IMR-90 (cell line): ENCODE results near the gene MAPK8IP1.

Source experiments
- CEBPB ChIP-seq: IDR thresholded peaks from 2 replicates; pipeline ENCODE4 v1.6.1; 2012; ENCODE audit warnings: low read depth, low read length, improper control_type of control experiment
- FOS ChIP-seq: fragments of 150-350 bp; IDR thresholded peaks from 2 replicates; pipeline ENCODE4 v1.6.1; 2016; ENCODE audit warnings: low read depth, low read length
- MAFK ChIP-seq: IDR thresholded peaks from 2 replicates; pipeline ENCODE4 v1.6.1; 2012; ENCODE audit warnings: low read depth, low read length, improper control_type of control experiment
- MAZ ChIP-seq: IDR thresholded peaks from 2 replicates; pipeline ENCODE4 v1.6.1; 2012; ENCODE audit warnings: low read depth, mild to moderate bottlenecking, low read length, improper control_type of control experiment, moderate library complexity, borderline replicate concordance
- NFE2L2 ChIP-seq: fragments of 150-350 bp; IDR thresholded peaks from 2 replicates; pipeline ENCODE4 v1.6.1; 2016; ENCODE audit warnings: low read depth, mild to moderate bottlenecking, low read length
- POLR2A ChIP-seq: IDR thresholded peaks from 2 replicates; pipeline ENCODE4 v1.6.1; 2012; ENCODE audit warnings: mild to moderate bottlenecking, low read depth, low read length
- RAD21 ChIP-seq: IDR thresholded peaks from 2 replicates; pipeline ENCODE4 v1.6.1; 2012; ENCODE audit warnings: low read length, improper control_type of control experiment
- RFX5 ChIP-seq: IDR thresholded peaks from 2 replicates; pipeline ENCODE4 v1.8.0; 2012; ENCODE audit warnings: low read depth, mild to moderate bottlenecking, low read length, moderate library complexity
- TF ChIP-seq, protein P1 (sequence below): conservative IDR thresholded peaks from 2 replicates; pipeline ENCODE4 v1.5.1; 2012; ENCODE audit warnings: mild to moderate bottlenecking, low read depth, low read length, improper control_type of control experiment
- TF ChIP-seq, protein P2 (sequence below): fragments of 150-350 bp; IDR thresholded peaks from 2 replicates; pipeline ENCODE4 v1.6.1; 2016; ENCODE audit warnings: low read depth, mild to moderate bottlenecking, low read length, moderate library complexity, borderline replicate concordance
- TF ChIP-seq, protein P3 (sequence below): fragments of 150-350 bp; IDR thresholded peaks from 2 replicates; pipeline ENCODE4 v1.6.1; 2017; ENCODE audit warnings: mild to moderate bottlenecking, antibody characterized with exemption, low read length, low read depth

DNA sequence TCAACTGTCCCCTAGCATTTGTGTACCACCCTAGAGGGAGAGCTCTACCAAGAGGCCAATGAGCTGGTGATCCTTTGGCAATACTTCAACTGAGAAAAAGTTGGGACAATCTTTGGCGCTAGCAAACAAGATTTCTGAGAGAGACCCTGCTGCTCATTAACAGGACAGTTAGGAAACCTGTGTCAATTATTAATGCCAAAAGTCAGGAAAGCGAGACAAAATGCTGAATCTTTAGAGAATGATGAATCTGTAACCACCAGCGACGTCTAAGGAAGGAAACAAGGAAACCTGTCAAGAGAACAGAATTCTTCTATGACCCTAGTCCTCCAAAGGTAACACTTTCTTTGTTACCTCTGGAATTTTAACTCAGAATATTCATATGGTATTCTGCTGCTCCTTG lies 56.9 kb downstream of the MAPK8IP1 start:
- TF ChIP-seq POLR2A: no peak
- no peak for TF ChIP-seq MAZ
- TF ChIP-seq, protein P1, sequence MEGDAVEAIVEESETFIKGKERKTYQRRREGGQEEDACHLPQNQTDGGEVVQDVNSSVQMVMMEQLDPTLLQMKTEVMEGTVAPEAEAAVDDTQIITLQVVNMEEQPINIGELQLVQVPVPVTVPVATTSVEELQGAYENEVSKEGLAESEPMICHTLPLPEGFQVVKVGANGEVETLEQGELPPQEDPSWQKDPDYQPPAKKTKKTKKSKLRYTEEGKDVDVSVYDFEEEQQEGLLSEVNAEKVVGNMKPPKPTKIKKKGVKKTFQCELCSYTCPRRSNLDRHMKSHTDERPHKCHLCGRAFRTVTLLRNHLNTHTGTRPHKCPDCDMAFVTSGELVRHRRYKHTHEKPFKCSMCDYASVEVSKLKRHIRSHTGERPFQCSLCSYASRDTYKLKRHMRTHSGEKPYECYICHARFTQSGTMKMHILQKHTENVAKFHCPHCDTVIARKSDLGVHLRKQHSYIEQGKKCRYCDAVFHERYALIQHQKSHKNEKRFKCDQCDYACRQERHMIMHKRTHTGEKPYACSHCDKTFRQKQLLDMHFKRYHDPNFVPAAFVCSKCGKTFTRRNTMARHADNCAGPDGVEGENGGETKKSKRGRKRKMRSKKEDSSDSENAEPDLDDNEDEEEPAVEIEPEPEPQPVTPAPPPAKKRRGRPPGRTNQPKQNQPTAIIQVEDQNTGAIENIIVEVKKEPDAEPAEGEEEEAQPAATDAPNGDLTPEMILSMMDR: no peak
- TF ChIP-seq MAFK: no peak
- no peak for TF ChIP-seq RAD21
- TF ChIP-seq, protein P2, sequence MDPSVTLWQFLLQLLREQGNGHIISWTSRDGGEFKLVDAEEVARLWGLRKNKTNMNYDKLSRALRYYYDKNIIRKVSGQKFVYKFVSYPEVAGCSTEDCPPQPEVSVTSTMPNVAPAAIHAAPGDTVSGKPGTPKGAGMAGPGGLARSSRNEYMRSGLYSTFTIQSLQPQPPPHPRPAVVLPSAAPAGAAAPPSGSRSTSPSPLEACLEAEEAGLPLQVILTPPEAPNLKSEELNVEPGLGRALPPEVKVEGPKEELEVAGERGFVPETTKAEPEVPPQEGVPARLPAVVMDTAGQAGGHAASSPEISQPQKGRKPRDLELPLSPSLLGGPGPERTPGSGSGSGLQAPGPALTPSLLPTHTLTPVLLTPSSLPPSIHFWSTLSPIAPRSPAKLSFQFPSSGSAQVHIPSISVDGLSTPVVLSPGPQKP: no peak
- TF ChIP-seq, protein P3, sequence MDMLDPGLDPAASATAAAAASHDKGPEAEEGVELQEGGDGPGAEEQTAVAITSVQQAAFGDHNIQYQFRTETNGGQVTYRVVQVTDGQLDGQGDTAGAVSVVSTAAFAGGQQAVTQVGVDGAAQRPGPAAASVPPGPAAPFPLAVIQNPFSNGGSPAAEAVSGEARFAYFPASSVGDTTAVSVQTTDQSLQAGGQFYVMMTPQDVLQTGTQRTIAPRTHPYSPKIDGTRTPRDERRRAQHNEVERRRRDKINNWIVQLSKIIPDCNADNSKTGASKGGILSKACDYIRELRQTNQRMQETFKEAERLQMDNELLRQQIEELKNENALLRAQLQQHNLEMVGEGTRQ: no peak
- TF ChIP-seq FOS: no peak
- no peak for TF ChIP-seq RFX5
- TF ChIP-seq CEBPB: no peak
- TF ChIP-seq NFE2L2: no peak
